Kidney (tissue), 14 donors: Measurements from ENCODE around the gene ABL1. TPM values are rescaled to one million over a fixed set of nuclear protein-coding genes. Genes with fewer than 3 reads are reported as not detected.

Source experiments
- DNase-seq, 5 donors: peaks; one replicate each; pipeline ENCODE4 v3.0.0-alpha.2; 2013 to 2020
- FAIRE-seq: peaks from 2 replicates; lab custom pipeline; 2012; peaks lifted over from hg19 to GRCh38; lab: Jason Lieb, UNC
- H3K27ac ChIP-seq, 2 donors: one replicate each; pipeline ENCODE4 v1.7.0; 2013; ENCODE audit warnings: low read depth in 2 of 2, low read length in 2 of 2, inconsistent platforms in 1 of 2
- H3K27me3 ChIP-seq: one replicate; pipeline ENCODE4 v1.7.1; 2013; ENCODE audit warnings: low read length, inconsistent platforms; ENCODE audit not compliant: control insufficient read depth, insufficient read depth
- H3K36me3 ChIP-seq, 3 donors: one replicate each; pipeline versions ENCODE4 v1.7.0 to v1.7.1; 2013; ENCODE audit warnings: low read length in 3 of 3, control low read depth in 1 of 3, inconsistent platforms in 1 of 3; ENCODE audit not compliant: insufficient read depth in 3 of 3, control insufficient read depth in 2 of 3
- H3K4me1 ChIP-seq, 3 donors: one replicate each; pipeline versions ENCODE4 v1.7.0 to v1.7.1; 2013; ENCODE audit warnings: low read length in 3 of 3, inconsistent platforms in 1 of 3, low read depth in 1 of 3; ENCODE audit not compliant: control insufficient read depth in 2 of 3, insufficient read depth in 2 of 3
- H3K4me3 ChIP-seq, 3 donors: one replicate each; pipeline versions ENCODE4 v1.7.0 to v1.8.1; 2013; ENCODE audit warnings: low read length in 3 of 3, control low read depth in 1 of 3, inconsistent platforms in 1 of 3
- H3K9ac ChIP-seq, 3 donors: one replicate each; pipeline versions ENCODE4 v1.7.0 to v1.7.1; 2013; ENCODE audit warnings: low read length in 3 of 3, control low read depth in 1 of 3, inconsistent platforms in 1 of 3
- H3K9me3 ChIP-seq, 3 donors: one replicate each; pipeline versions ENCODE4 v1.7.0 to v1.7.1; 2013; ENCODE audit warnings: low read length in 3 of 3, control low read depth in 1 of 3, inconsistent platforms in 1 of 3; ENCODE audit not compliant: control insufficient read depth in 2 of 3, insufficient read depth in 1 of 3
- CTCF ChIP-seq: IDR thresholded peaks from 3 replicates; pipeline ENCODE4 v1.5.1; 2012; ENCODE audit warnings: mild to moderate bottlenecking, moderate library complexity, borderline replicate concordance; ENCODE audit not compliant: insufficient read depth; ENCODE audit errors: extremely low read depth
- intact Hi-C: fragments of 100-400 bp; cut with DNase I; formaldehyde crosslinking; loops from one replicate; pipeline ENCODE4 v1.11.1; 2022
- polyA plus RNA-seq: library from polyadenylated mRNA; stranded (reverse); fragments of 350-450 nt; fragmentation: Illumina TruSeq; extraction: RNeasy Lipid Tissue Mini Kit (QIAGEN cat#74804); gene quantifications from one replicate; pipeline ENCODE4 v1.2.3, GENCODE V29; 2014; ENCODE audit warnings: low read depth, low replicate concordance; ENCODE audit not compliant: insufficient read depth
- total RNA-seq: library from RNA; stranded (reverse); fragmentation: NEBNext Ultra II Directional; extraction: Animal tissue kit (Norgen Biotek cat#: 25700); gene quantifications from one replicate; pipeline ENCODE4 v1.2.1, GENCODE V29; 2021
- donor health status: control.
- donor health status: control.
- donor health status: control.
- donor health status: control.
- donor health status: control.
- donor health status: DM: yes; HTN: yes; CAD: no.
- donor health status: Normal renal cell carcinoma (clear cell type).

The ABL1 gene
- total and polyA plus RNA-seq, 2 donors from 2014 or later = 15.0 to 63.6 TPM

GRCh38 chr9:130837643-130838042 is 2.6 kb downstream of the ABL1 start:
- Histone ChIP-seq H3K9ac (peak overlapping the region in 2 of 3 donors; percentile 2 to 13), H3K4me1 (peaks cover 10 to 30% (median 23%) of the 10 kb centered on the region in 3 donors), H3K27me3 (no peaks in the 10 kb centered on the region), H3K27ac (no peak overlapping the region), H3K9me3 (no peaks in the 10 kb centered on the region), H3K36me3 (no peaks in the 10 kb centered on the region), H3K4me3 (peak overlapping the region; percentile 4 to 40 (median 28))
- TF ChIP-seq CTCF = no peak
- intact Hi-C loops = no loop called here
- DNase-seq (no peak), FAIRE-seq (no peak)

GRCh38 chr9:130839132-130840111 is 4.4 kb downstream of the ABL1 start:
- Histone ChIP-seq H3K9me3 (no peaks in the 10 kb centered on the region), H3K4me3 (no peak overlapping the region), H3K36me3 (no peaks in the 10 kb centered on the region), H3K27ac (no peak overlapping the region), H3K9ac (no peak overlapping the region), H3K27me3 (no peaks in the 10 kb centered on the region), H3K4me1 (peaks cover 5 to 39% (median 23%) of the 10 kb centered on the region in 3 donors)
- TF ChIP-seq CTCF = no peak
- FAIRE-seq (no peak), DNase-seq (no peak)
- intact Hi-C loops = no loop called here

DNA sequence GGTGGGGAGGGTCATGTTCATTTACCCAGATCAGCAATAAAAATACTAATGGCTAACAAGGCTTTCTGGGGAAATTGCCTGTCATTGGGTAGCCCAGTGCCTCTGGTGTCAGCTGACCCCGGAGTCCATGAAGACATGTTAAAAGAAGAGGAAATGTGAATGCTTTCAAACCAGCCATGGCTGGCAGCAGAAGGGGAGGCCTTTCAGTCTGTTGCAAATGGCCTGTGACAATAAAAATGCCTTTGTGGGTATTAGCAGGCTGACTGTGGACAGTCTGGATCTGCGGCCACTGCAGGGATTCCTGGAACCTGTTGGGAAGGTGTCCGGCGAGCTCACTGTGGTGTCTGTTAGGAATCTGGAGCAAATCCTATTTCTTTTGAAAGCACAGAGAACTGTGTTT is 7.5 kb downstream of the ABL1 start:
- H3K27ac ChIP-seq = no peak overlapping the region
- no peak for FAIRE-seq

More for the DNA sequence above, 7.5 kb downstream of the ABL1 start:
- peak in 1 of 5 donors; percentile 71 for DNase-seq
- no peak for TF ChIP-seq CTCF
- Histone ChIP-seq H3K27me3 (no peaks in the 10 kb centered on the region), H3K9ac (no peak overlapping the region), H3K36me3 (no peaks in the 10 kb centered on the region), H3K4me1 (peaks cover 5 to 47% (median 28%) of the 10 kb centered on the region in 3 donors), H3K9me3 (no peaks in the 10 kb centered on the region), H3K4me3 (no peak overlapping the region)
- intact Hi-C loops = no loop called here
